HepG2 (cell line): ENCODE measurements around the gene VGLL4. TPM values are rescaled to one million over a fixed set of nuclear protein-coding genes. Genes with fewer than 3 reads are reported as not detected.

Source experiments
- ATAC-seq: fragments of 200-7000 bp; cut with Tn5 transposase; 3 replicates; pipeline ENCODE4 v1.9.1; 2020; ENCODE audit warnings: mild to moderate bottlenecking, moderate library complexity
- BruUV-seq: library from RNA; stranded (reverse); fragments of 400-500 nt; replicated peaks from 2 replicates; lab custom pipeline; 2021; lab: Mats Ljungman, UMichigan
- CTCF ChIA-PET: fragments of 300-600 bp; formaldehyde crosslinking; extraction: SDS; loops from one replicate; lab custom pipeline; 2021; ENCODE audit warnings: low total read pairs, inconsistent platforms, low intra/inter-chr PET ratio; lab: Yijun Ruan, JAX
- POLR2A ChIA-PET: fragments of 350-600 bp; sonication (Branson Sonifier 250); formaldehyde crosslinking; loops from one replicate; lab custom pipeline; 2020; ENCODE audit warnings: antibody characterized with exemption, inconsistent platforms; lab: Yijun Ruan, JAX
- DNase-seq: peaks from one replicate; pipeline ENCODE4 v3.0.0-alpha.2; 2015; ENCODE audit warnings: low spot score
- FAIRE-seq: peaks from 3 replicates; lab custom pipeline; 2011; peaks lifted over from hg19 to GRCh38; lab: Jason Lieb, UNC
- H2AFZ ChIP-seq: one replicate; pipeline ENCODE4 v1.6.1; 2011; ENCODE audit warnings: low read length, inconsistent platforms
- H3K27ac ChIP-seq: fragments of 300-600 bp; 3 replicates; pipeline ENCODE4 v1.8.0; 2011; ENCODE audit warnings: mixed run types, mild to moderate bottlenecking, mixed read lengths, low read length, inconsistent platforms; ENCODE audit not compliant: insufficient read depth; ENCODE audit errors: extremely low read length
- H3K27me3 ChIP-seq, 2 experiments: fragments of 200-600 bp in 1 of 2; 2 replicates in 1 of 2; 3 replicates in 1 of 2; pipeline versions ENCODE4 v1.6.0 to v1.8.0; 2011; ENCODE audit warnings: low read length in 2 of 2, mild to moderate bottlenecking in 2 of 2, moderate library complexity in 2 of 2, inconsistent platforms in 1 of 2; ENCODE audit not compliant: insufficient read depth in 2 of 2, control insufficient read depth in 1 of 2
- H3K36me3 ChIP-seq, 2 experiments: fragments of 200-600 bp in 1 of 2; replicated peaks in 1 of 2; 2 replicates in 1 of 2; 3 replicates in 1 of 2; pipeline versions ENCODE4 v1.5.1 to v1.8.0; 2011; ENCODE audit warnings: low read length in 2 of 2, inconsistent platforms in 1 of 2; ENCODE audit not compliant: insufficient read depth in 2 of 2, control insufficient read depth in 1 of 2
- H3K4me1 ChIP-seq: 2 replicates; pipeline ENCODE4 v1.5.1; 2012; ENCODE audit warnings: low read length, inconsistent platforms; ENCODE audit not compliant: insufficient read depth
- H3K4me2 ChIP-seq: 2 replicates; pipeline ENCODE4 v1.6.0; 2011; ENCODE audit warnings: low read depth, low read length, inconsistent platforms
- H3K4me3 ChIP-seq, 3 experiments: fragments of 200-600 bp in 1 of 3; sonication (generic), shearing (Covaris generic) in 1 of 3; replicated peaks in 1 of 3; 2 replicates each; pipeline ENCODE4 v1.5.1; 2011 to 2016; ENCODE audit warnings: low read length in 3 of 3, inconsistent platforms in 2 of 3, low read depth in 2 of 3, mild to moderate bottlenecking in 2 of 3, control low read depth in 1 of 3, mixed read lengths in 1 of 3; ENCODE audit not compliant: insufficient read depth in 1 of 3
- H3K79me2 ChIP-seq: one replicate; pipeline ENCODE4 v1.6.1; 2011; ENCODE audit warnings: low read length, inconsistent platforms; ENCODE audit not compliant: insufficient read depth
- H3K9ac ChIP-seq: 2 replicates; pipeline ENCODE4 v1.6.0; 2011; ENCODE audit warnings: mild to moderate bottlenecking, low read depth, low read length, inconsistent platforms; ENCODE audit not compliant: insufficient read depth
- H3K9me3 ChIP-seq: 2 replicates; pipeline ENCODE4 v1.5.1; 2012; ENCODE audit warnings: mild to moderate bottlenecking, low read length
- H4K20me1 ChIP-seq: 2 replicates; pipeline ENCODE4 v1.6.0; 2011; ENCODE audit warnings: inconsistent platforms, mild to moderate bottlenecking, low read length, moderate library complexity; ENCODE audit not compliant: insufficient read depth
- BRCA1 ChIP-seq: sonication (generic); formaldehyde crosslinking; IDR thresholded peaks from 2 replicates; pipeline ENCODE4 v1.4.0; 2020; ENCODE audit warnings: missing genetic modification reagents
- BRD4 ChIP-seq: sonication (generic); formaldehyde crosslinking; IDR thresholded peaks from 2 replicates; pipeline ENCODE4 v1.4.0; 2020; ENCODE audit warnings: missing genetic modification reagents
- FOSL2 ChIP-seq: sonication (generic); formaldehyde crosslinking; IDR thresholded peaks from 2 replicates; pipeline ENCODE4 v1.4.0; 2020; ENCODE audit warnings: missing genetic modification reagents
- GABPA ChIP-seq, 2 experiments: IDR thresholded peaks; 2 replicates each; pipeline ENCODE4 v1.6.1; 2011 to 2016; ENCODE audit warnings: low read depth in 2 of 2, low read length in 1 of 2, missing biosample characterization in 1 of 2, missing genetic modification characterization in 1 of 2
- GATAD1 ChIP-seq: IDR thresholded peaks from 2 replicates; pipeline ENCODE4 v1.6.1; 2016; ENCODE audit warnings: missing genetic modification reagents, missing compliant biosample characterization
- HMG20B ChIP-seq: conservative IDR thresholded peaks from 2 replicates; pipeline ENCODE4 v1.6.1; 2016; ENCODE audit warnings: missing genetic modification reagents, missing compliant biosample characterization
- KLF13 ChIP-seq: sonication (generic); formaldehyde crosslinking; IDR thresholded peaks from 2 replicates; pipeline ENCODE4 v1.4.0; 2020; ENCODE audit warnings: mild to moderate bottlenecking, missing genetic modification reagents
- PHF5A ChIP-seq: IDR thresholded peaks from one replicate; pipeline ENCODE4 v1.6.1; 2018; ENCODE audit warnings: low read depth, missing genetic modification reagents; ENCODE audit not compliant: unreplicated experiment
- RAD21 ChIP-seq: fragments of 450-650 bp; formaldehyde crosslinking; IDR thresholded peaks from 2 replicates; pipeline ENCODE4 v1.5.0; 2020; ENCODE audit warnings: mild to moderate bottlenecking
- TEAD2 ChIP-seq: sonication (generic); formaldehyde crosslinking; IDR thresholded peaks from 2 replicates; pipeline ENCODE4 v1.9.0; 2021; ENCODE audit warnings: missing genetic modification reagents
- ZBTB21 ChIP-seq: sonication (generic); formaldehyde crosslinking; IDR thresholded peaks from 2 replicates; pipeline ENCODE4 v1.4.0; 2020; ENCODE audit warnings: missing genetic modification reagents
- ZNF274 ChIP-seq: sonication (generic); formaldehyde crosslinking; IDR thresholded peaks from 2 replicates; pipeline ENCODE4 v1.5.1; 2020; ENCODE audit warnings: mild to moderate bottlenecking, missing genetic modification reagents
- ZNF382 ChIP-seq: sonication (generic); formaldehyde crosslinking; IDR thresholded peaks from 2 replicates; pipeline ENCODE4 v1.5.0; 2020; ENCODE audit warnings: missing genetic modification reagents, mild to moderate bottlenecking, borderline replicate concordance
- ZNF674 ChIP-seq: sonication (generic); formaldehyde crosslinking; IDR thresholded peaks from 2 replicates; pipeline ENCODE4 v1.5.0; 2020; ENCODE audit warnings: low read depth, mild to moderate bottlenecking, missing genetic modification reagents
- ZNF749 ChIP-seq: sonication (generic); formaldehyde crosslinking; IDR thresholded peaks from 2 replicates; pipeline ENCODE4 v1.8.0; 2022; ENCODE audit warnings: mild to moderate bottlenecking, missing genetic modification reagents, moderate library complexity, borderline replicate concordance
- WGBS: methylation state at CpG from one replicate; pipeline ENCODE4 v1.1.6; 2017; ENCODE audit warnings: low lambda C conversion rate; 5-methylcytosine and 5-hydroxymethylcytosine counted together
- in situ Hi-C: cut with HindIII; loops from 2 replicates; pipeline ENCODE4 v1.10.0; 2017; ENCODE audit warnings: low pct_unique_long_range_greater_than_20kb; ENCODE audit not compliant: extremely low pct_ligation_motif_present
- intact Hi-C: fragments of 100-400 bp; cut with micrococcal nuclease; formaldehyde crosslinking; loops from one replicate; pipeline ENCODE4 v1.10.0; 2022; ENCODE audit not compliant: unreplicated experiment
- polyA plus RNA-seq, 8 experiments: library from polyadenylated mRNA; depleted of rRNA in 3 of 8; stranded (reverse) in 7 of 8; unstranded in 1 of 8; fragments of >200 nt; fragmentation: Illumina TruSeq in 4 of 8; extraction: Trizol in 4 of 8; gene quantifications; 2 replicates each; pipeline versions ENCODE4 v1.2.1 to v1.2.3, GENCODE V29; 2011 to 2016; ENCODE audit warnings: low read depth in 4 of 8, missing spikeins in 1 of 8, mixed read lengths in 1 of 8; ENCODE audit not compliant: insufficient read depth in 1 of 8
- total RNA-seq, 5 experiments: library from RNA; depleted of rRNA; stranded (reverse); fragments of >200 nt; fragmentation: Illumina TruSeq; extraction: Trizol; gene quantifications; 2 replicates each; pipeline ENCODE4 v1.2.3, GENCODE V29; 2016; ENCODE audit warnings: low read depth in 1 of 5
- TF ChIP-seq, protein P1 (sequence below): sonication (generic); formaldehyde crosslinking; IDR thresholded peaks from 2 replicates; pipeline ENCODE4 v1.5.0; 2020; ENCODE audit warnings: mild to moderate bottlenecking, missing genetic modification reagents
- TF ChIP-seq, protein P2 (sequence below): sonication (generic); formaldehyde crosslinking; IDR thresholded peaks from 2 replicates; pipeline ENCODE4 v1.5.1; 2020; ENCODE audit warnings: mild to moderate bottlenecking, missing genetic modification reagents, borderline replicate concordance
- TF ChIP-seq, protein P3 (sequence below): sonication (generic); formaldehyde crosslinking; IDR thresholded peaks from 2 replicates; pipeline ENCODE4 v1.5.0; 2020; ENCODE audit warnings: missing genetic modification reagents

VGLL4 gene
- total and polyA plus RNA-seq, 2 of the 13 experiments (the other 11 are each of a cell fraction or from before 2014, with no cell fraction given): 23.2 to 39.0 TPM

DNA sequence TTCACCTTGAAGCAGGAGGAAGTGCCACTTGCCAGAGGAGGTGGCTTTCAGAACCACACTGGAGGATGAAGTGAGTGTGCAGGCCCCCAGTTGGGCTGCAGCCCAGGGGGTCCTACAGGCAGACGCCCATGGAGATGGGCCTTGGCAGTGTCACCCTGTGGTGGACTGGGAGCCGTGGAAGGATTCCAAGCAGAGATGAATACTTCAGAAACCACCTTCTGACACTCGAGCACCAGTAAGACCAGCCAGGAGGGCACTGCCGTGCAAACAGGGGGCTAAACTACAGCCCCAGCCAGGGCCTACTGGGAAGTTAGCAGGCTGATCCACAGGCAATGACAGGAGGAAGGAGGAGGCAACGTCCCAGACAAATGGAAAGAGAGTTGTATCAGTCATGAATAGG lies 55.4 kb downstream of the VGLL4 start:
- no peak for FAIRE-seq
- POLR2A ChIA-PET: no interaction called here
- no TSS peak for BruUV-seq

DNA sequence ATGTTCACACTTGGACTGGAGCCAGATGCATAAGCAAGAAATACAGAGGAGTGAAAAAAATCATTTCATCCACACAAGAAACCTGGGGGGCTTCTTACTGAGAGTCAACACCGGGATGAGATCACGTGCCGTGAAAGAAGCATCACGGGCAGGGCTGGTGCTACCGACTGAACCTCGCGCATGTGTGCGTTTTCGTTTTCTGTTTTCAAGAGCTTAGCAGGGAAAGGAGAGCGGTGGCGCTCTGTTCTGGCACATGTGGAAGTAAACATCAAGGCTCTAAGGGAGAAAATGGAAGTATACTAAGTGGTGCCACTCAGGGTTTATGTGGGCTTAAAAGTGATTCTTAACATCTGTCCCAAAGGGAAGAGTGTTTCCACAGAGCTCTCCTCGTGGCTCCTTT lies 55.9 kb downstream of the VGLL4 start:
- Histone ChIP-seq H3K9ac (no peak overlapping the region), H3K79me2 (peaks cover 99% of the 10 kb centered on the region), H3K27me3 (no peaks in the 10 kb centered on the region), H3K4me1 (peaks cover 65% of the 10 kb centered on the region), H3K27ac (no peak overlapping the region), H3K9me3 (no peaks in the 10 kb centered on the region), H3K4me2 (no peak overlapping the region), H4K20me1 (peaks cover 24% of the 10 kb centered on the region), H3K4me3 (no peak overlapping the region), H2AFZ (no peak overlapping the region), H3K36me3 (peaks cover 16 to 38% of the 10 kb centered on the region in 2 experiments)
- over 99% methylated on average over 12 of the region's 12 CpGs for WGBS
- ChIA-PET CTCF (no interaction called here), POLR2A (no interaction called here)
- intact Hi-C loops (no loop called here), in situ Hi-C loops (no loop called here)
- no TSS peak for BruUV-seq
- no peak for ATAC-seq
- FAIRE-seq: no peak
- DNase-seq: no peak
- TF ChIP-seq BRD4 (CRISPR knock-in tag): no peak
- no peak for TF ChIP-seq ZNF749 (CRISPR knock-in tag)
- TF ChIP-seq, protein P1, sequence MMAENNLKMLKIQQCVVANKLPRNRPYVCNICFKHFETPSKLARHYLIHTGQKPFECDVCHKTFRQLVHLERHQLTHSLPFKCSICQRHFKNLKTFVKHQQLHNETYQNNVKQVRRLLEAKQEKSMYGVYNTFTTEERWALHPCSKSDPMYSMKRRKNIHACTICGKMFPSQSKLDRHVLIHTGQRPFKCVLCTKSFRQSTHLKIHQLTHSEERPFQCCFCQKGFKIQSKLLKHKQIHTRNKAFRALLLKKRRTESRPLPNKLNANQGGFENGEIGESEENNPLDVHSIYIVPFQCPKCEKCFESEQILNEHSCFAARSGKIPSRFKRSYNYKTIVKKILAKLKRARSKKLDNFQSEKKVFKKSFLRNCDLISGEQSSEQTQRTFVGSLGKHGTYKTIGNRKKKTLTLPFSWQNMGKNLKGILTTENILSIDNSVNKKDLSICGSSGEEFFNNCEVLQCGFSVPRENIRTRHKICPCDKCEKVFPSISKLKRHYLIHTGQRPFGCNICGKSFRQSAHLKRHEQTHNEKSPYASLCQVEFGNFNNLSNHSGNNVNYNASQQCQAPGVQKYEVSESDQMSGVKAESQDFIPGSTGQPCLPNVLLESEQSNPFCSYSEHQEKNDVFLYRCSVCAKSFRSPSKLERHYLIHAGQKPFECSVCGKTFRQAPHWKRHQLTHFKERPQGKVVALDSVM: no peak
- TF ChIP-seq, protein P2, sequence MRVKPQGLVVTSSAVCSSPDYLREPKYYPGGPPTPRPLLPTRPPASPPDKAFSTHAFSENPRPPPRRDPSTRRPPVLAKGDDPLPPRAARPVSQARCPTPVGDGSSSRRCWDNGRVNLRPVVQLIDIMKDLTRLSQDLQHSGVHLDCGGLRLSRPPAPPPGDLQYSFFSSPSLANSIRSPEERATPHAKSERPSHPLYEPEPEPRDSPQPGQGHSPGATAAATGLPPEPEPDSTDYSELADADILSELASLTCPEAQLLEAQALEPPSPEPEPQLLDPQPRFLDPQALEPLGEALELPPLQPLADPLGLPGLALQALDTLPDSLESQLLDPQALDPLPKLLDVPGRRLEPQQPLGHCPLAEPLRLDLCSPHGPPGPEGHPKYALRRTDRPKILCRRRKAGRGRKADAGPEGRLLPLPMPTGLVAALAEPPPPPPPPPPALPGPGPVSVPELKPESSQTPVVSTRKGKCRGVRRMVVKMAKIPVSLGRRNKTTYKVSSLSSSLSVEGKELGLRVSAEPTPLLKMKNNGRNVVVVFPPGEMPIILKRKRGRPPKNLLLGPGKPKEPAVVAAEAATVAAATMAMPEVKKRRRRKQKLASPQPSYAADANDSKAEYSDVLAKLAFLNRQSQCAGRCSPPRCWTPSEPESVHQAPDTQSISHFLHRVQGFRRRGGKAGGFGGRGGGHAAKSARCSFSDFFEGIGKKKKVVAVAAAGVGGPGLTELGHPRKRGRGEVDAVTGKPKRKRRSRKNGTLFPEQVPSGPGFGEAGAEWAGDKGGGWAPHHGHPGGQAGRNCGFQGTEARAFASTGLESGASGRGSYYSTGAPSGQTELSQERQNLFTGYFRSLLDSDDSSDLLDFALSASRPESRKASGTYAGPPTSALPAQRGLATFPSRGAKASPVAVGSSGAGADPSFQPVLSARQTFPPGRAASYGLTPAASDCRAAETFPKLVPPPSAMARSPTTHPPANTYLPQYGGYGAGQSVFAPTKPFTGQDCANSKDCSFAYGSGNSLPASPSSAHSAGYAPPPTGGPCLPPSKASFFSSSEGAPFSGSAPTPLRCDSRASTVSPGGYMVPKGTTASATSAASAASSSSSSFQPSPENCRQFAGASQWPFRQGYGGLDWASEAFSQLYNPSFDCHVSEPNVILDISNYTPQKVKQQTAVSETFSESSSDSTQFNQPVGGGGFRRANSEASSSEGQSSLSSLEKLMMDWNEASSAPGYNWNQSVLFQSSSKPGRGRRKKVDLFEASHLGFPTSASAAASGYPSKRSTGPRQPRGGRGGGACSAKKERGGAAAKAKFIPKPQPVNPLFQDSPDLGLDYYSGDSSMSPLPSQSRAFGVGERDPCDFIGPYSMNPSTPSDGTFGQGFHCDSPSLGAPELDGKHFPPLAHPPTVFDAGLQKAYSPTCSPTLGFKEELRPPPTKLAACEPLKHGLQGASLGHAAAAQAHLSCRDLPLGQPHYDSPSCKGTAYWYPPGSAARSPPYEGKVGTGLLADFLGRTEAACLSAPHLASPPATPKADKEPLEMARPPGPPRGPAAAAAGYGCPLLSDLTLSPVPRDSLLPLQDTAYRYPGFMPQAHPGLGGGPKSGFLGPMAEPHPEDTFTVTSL: no peak
- no peak for TF ChIP-seq ZNF274

More for the DNA sequence above, 55.4 kb downstream of the VGLL4 start:
- Histone ChIP-seq H3K4me1 (peaks cover 65% of the 10 kb centered on the region), H3K9ac (no peak overlapping the region), H3K4me2 (no peak overlapping the region), H3K27ac (no peak overlapping the region), H3K36me3 (peaks cover 15 to 38% of the 10 kb centered on the region in 2 experiments), H3K4me3 (no peak overlapping the region), H3K9me3 (no peaks in the 10 kb centered on the region), H3K79me2 (peaks cover 99% of the 10 kb centered on the region), H3K27me3 (no peaks in the 10 kb centered on the region), H4K20me1 (peaks cover 27% of the 10 kb centered on the region), H2AFZ (no peak overlapping the region)
- intact Hi-C loops (no loop called here), in situ Hi-C loops (no loop called here)
- TF ChIP-seq FOSL2 (CRISPR knock-in tag) (no peak), TEAD2 (CRISPR knock-in tag) (no peak), ZNF674 (CRISPR knock-in tag) (no peak), KLF13 (CRISPR knock-in tag) (no peak), BRCA1 (CRISPR knock-in tag) (no peak), RAD21 (CRISPR knock-in tag) (no peak), PHF5A (no peak), ZBTB21 (CRISPR knock-in tag) (no peak), ZNF382 (CRISPR knock-in tag) (no peak), GABPA (IDR thresholded peaks at IDR 0.05; ENCODE audit: low read depth, low read length) (no peak), GABPA (CRISPR knock-in tag; IDR thresholded peaks at IDR 0.05; ENCODE audit: low read depth) (no peak), GATAD1 (no peak), HMG20B (CRISPR knock-in tag) (no peak)
- TF ChIP-seq, protein P3, sequence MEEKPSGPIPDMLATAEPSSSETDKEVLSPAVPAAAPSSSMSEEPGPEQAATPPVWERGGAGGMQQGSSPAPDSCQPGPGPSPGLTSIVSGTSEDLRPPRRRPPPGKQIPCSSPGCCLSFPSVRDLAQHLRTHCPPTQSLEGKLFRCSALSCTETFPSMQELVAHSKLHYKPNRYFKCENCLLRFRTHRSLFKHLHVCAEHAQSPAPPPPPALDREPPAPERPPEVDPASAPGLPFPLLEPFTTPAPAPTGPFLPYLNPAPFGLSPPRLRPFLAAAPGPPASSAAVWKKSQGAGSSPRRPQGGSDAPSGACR (CRISPR knock-in tag): no peak
- WGBS: 100% methylated on average over 4 of the region's 5 CpGs
- ATAC-seq: no peak
- DNase-seq: no peak
- CTCF ChIA-PET: no interaction called here
